Fibroblast of lung (primary cell): ENCODE data around the gene ZNF695.

Source experiments
- CTCF ChIP-seq, 2 donors: IDR thresholded peaks in 1 of 2; conservative IDR thresholded peaks in 1 of 2; 1 replicate in 1 of 2; 2 replicates in 1 of 2; pipeline ENCODE4 v1.5.1; 2011 to 2012; ENCODE audit warnings: low read length in 2 of 2, control low read depth in 1 of 2, inconsistent platforms in 1 of 2, low read depth in 1 of 2, mild to moderate bottlenecking in 1 of 2
- EZH2 ChIP-seq: IDR thresholded peaks from 2 replicates; pipeline ENCODE4 v1.5.1; 2012; ENCODE audit warnings: low read length, control low read depth, mild to moderate bottlenecking; ENCODE audit errors: missing control alignments

GRCh38 chr1:246954126-246954525 is 53.7 kb downstream of the ZNF695 start:
- TF ChIP-seq CTCF (conservative IDR thresholded peaks at IDR 0.05 in 1 of 2, IDR thresholded peaks at IDR 0.05 in 1 of 2; ENCODE audit: low read depth in 1 of 2, low read length in 2 of 2) (no peak), EZH2 (no peak)
